Keratinocyte (primary cell): ENCODE measurements around the gene TMEM202. TPM values are rescaled to one million over a fixed set of nuclear protein-coding genes. Genes with fewer than 3 reads are reported as not detected.
"Not testable (repeated sequence)": the region's sequence is repeated elsewhere in the genome, so short reads cannot be mapped to it uniquely, and the experiment has no call there.

Source experiments
- DNase-seq: peaks from one replicate; pipeline ENCODE4 v3.0.0-alpha.2; 2011; ENCODE audit warnings: low read depth, missing footprints, low spot score
- FAIRE-seq: peaks from 2 replicates; lab custom pipeline; 2011; peaks lifted over from hg19 to GRCh38; lab: Jason Lieb, UNC
- H2AFZ ChIP-seq: 2 replicates; pipeline ENCODE4 v1.6.0; 2012; ENCODE audit warnings: low read length, control low read depth, inconsistent platforms; ENCODE audit not compliant: control insufficient read depth
- H3K27ac ChIP-seq: 2 replicates; pipeline ENCODE4 v1.5.1; 2011; ENCODE audit warnings: low read length; ENCODE audit not compliant: control insufficient read depth, insufficient read depth
- H3K27me3 ChIP-seq: 3 replicates; pipeline ENCODE4 v1.6.0; 2011; ENCODE audit warnings: low read length; ENCODE audit not compliant: control insufficient read depth, insufficient read depth; ENCODE audit errors: extremely low read depth
- H3K36me3 ChIP-seq, 2 experiments: 2 replicates in 1 of 2; 3 replicates in 1 of 2; pipeline ENCODE4 v1.5.1; 2011; ENCODE audit warnings: low read length in 2 of 2, mild to moderate bottlenecking in 1 of 2; ENCODE audit not compliant: control insufficient read depth in 2 of 2, insufficient read depth in 2 of 2; ENCODE audit errors: extremely low read depth in 1 of 2
- H3K4me1 ChIP-seq: 3 replicates; pipeline ENCODE4 v1.5.1; 2011; ENCODE audit warnings: low read length; ENCODE audit not compliant: control insufficient read depth, insufficient read depth; ENCODE audit errors: extremely low read depth
- H3K4me2 ChIP-seq: 3 replicates; pipeline ENCODE4 v1.6.0; 2011; ENCODE audit warnings: low read depth, low read length; ENCODE audit not compliant: control insufficient read depth, insufficient read depth; ENCODE audit errors: extremely low read depth
- H3K4me3 ChIP-seq, 3 experiments: fragments of 200-600 bp in 1 of 3; sonication (generic) in 1 of 3; 2 replicates in 2 of 3; 3 replicates in 1 of 3; pipeline ENCODE4 v1.5.1; 2011 to 2016; ENCODE audit warnings: low read length in 3 of 3, mild to moderate bottlenecking in 3 of 3, control low read depth in 2 of 3, inconsistent platforms in 1 of 3, low read depth in 1 of 3, mixed read lengths in 1 of 3, mixed run types in 1 of 3, moderate library complexity in 1 of 3; ENCODE audit not compliant: control insufficient read depth in 2 of 3, insufficient read depth in 2 of 3; ENCODE audit errors: extremely low read depth in 1 of 3
- H3K79me2 ChIP-seq: 2 replicates; pipeline ENCODE4 v1.6.0; 2012; ENCODE audit warnings: low read length; ENCODE audit not compliant: control insufficient read depth, insufficient read depth
- H3K9ac ChIP-seq: 3 replicates; pipeline ENCODE4 v1.6.0; 2011; ENCODE audit warnings: low read length; ENCODE audit not compliant: control insufficient read depth, insufficient read depth; ENCODE audit errors: extremely low read depth
- H3K9me1 ChIP-seq: 3 replicates; pipeline ENCODE4 v1.6.0; 2011; ENCODE audit warnings: low read length; ENCODE audit not compliant: control insufficient read depth, insufficient read depth; ENCODE audit errors: extremely low read depth
- H3K9me3 ChIP-seq: 2 replicates; pipeline ENCODE4 v1.5.1; 2012; ENCODE audit warnings: low read depth, low read length; ENCODE audit not compliant: control insufficient read depth
- H4K20me1 ChIP-seq: 3 replicates; pipeline ENCODE4 v1.6.0; 2011; ENCODE audit warnings: low read length; ENCODE audit not compliant: control insufficient read depth, insufficient read depth; ENCODE audit errors: extremely low read depth
- EZH2 ChIP-seq: IDR thresholded peaks from one replicate; pipeline ENCODE4 v1.6.1; 2012; ENCODE audit warnings: inconsistent platforms, mild to moderate bottlenecking, low read length, moderate library complexity
- dilution Hi-C: fragments of 300-500 bp; cut with MboI; formaldehyde crosslinking; loops from one replicate; pipeline ENCODE4 v1.7.0; 2020; ENCODE audit warnings: low sequenced_read_pairs; ENCODE audit not compliant: extremely low pct_ligation_motif_present
- polyA plus RNA-seq, 5 experiments: library from polyadenylated mRNA; depleted of rRNA in 3 of 5; stranded (reverse) in 3 of 5; stranded (forward) in 1 of 5; unstranded in 1 of 5; fragments of >200 nt; gene quantifications; 1 replicate in 1 of 5; 2 replicates in 3 of 5; 3 replicates in 1 of 5; pipeline versions ENCODE4 v1.2.1 to v1.2.3, GENCODE V29; 2011 to 2012; ENCODE audit warnings: missing spikeins in 2 of 5, low read depth in 1 of 5, low replicate concordance in 1 of 5
- TF ChIP-seq, protein P1 (sequence below), 3 experiments: IDR thresholded peaks in 1 of 3; conservative IDR thresholded peaks in 1 of 3; optimal IDR thresholded peaks in 1 of 3; 2 replicates in 2 of 3; 3 replicates in 1 of 3; pipeline versions ENCODE3 to v1.5.1; 2011; ENCODE audit warnings: low read length in 3 of 3, mild to moderate bottlenecking in 3 of 3, moderate library complexity in 2 of 3, control low read depth in 1 of 3, inconsistent platforms in 1 of 3; ENCODE audit not compliant: insufficient read depth in 2 of 3; ENCODE audit errors: extremely low read depth in 1 of 3

TMEM202 gene
- polyA plus RNA-seq, 1 donor (not counting 4 experiments of a cell fraction or from before 2014, with no cell fraction given) = not detected

- Histone ChIP-seq H3K9ac (no peak overlapping the region), H3K27me3 (peaks cover 6% of the 10 kb centered on the region), H3K9me3 (no peaks in the 10 kb centered on the region), H3K4me1 (no peaks in the 10 kb centered on the region), H3K4me3 (no peak overlapping the region), H3K79me2 (no peaks in the 10 kb centered on the region), H4K20me1 (no peaks in the 10 kb centered on the region), H3K9me1 (no peaks in the 10 kb centered on the region), H3K4me2 (no peak overlapping the region), H2AFZ (no peak overlapping the region), H3K36me3 (no peaks in the 10 kb centered on the region), H3K27ac (no peak overlapping the region)
- FAIRE-seq = no peak
- DNase-seq = no peak
- dilution Hi-C loops = no loop called here
- TF ChIP-seq, protein P1, sequence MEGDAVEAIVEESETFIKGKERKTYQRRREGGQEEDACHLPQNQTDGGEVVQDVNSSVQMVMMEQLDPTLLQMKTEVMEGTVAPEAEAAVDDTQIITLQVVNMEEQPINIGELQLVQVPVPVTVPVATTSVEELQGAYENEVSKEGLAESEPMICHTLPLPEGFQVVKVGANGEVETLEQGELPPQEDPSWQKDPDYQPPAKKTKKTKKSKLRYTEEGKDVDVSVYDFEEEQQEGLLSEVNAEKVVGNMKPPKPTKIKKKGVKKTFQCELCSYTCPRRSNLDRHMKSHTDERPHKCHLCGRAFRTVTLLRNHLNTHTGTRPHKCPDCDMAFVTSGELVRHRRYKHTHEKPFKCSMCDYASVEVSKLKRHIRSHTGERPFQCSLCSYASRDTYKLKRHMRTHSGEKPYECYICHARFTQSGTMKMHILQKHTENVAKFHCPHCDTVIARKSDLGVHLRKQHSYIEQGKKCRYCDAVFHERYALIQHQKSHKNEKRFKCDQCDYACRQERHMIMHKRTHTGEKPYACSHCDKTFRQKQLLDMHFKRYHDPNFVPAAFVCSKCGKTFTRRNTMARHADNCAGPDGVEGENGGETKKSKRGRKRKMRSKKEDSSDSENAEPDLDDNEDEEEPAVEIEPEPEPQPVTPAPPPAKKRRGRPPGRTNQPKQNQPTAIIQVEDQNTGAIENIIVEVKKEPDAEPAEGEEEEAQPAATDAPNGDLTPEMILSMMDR (optimal IDR thresholded peaks at IDR 0.05 in 1 of 3, IDR thresholded peaks at IDR 0.05 in 1 of 3, conservative IDR thresholded peaks at IDR 0.05 in 1 of 3; ENCODE audit: extremely low read depth in 1 of 3, insufficient read depth in 2 of 3, low read length in 3 of 3) = no peak
- no peak for TF ChIP-seq EZH2
Measured at GRCh38 chr15:72411111-72411510, 13.0 kb downstream of the TMEM202 start.

DNA sequence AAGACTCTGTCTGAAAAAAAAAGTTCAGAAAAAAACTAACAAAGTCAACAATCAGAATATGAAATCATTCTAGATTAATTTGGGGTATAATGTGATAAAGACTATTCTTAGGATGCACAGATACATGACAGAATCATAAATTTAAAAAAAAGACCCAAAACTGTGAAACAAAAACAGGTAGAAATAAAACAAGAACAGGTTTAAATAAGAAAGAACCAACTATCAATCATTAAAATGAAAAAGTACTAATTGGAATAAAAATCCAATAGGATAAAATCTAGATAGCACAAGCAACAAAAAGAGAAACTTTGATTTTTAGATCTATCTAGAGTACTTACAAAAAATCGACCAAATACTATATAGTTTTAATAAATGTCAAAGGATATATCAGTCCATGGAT is 13.4 kb downstream of the TMEM202 start:
- Histone ChIP-seq H3K4me3 (no peak overlapping the region), H3K36me3 (no peaks in the 10 kb centered on the region), H3K27ac (no peak overlapping the region), H3K4me2 (no peak overlapping the region), H3K4me1 (no peaks in the 10 kb centered on the region), H3K9ac (no peak overlapping the region), H3K9me1 (no peaks in the 10 kb centered on the region), H3K79me2 (no peaks in the 10 kb centered on the region), H4K20me1 (no peaks in the 10 kb centered on the region), H3K9me3 (no peaks in the 10 kb centered on the region), H3K27me3 (peaks cover 6% of the 10 kb centered on the region), H2AFZ (no peak overlapping the region)
- TF ChIP-seq, protein P1 (optimal IDR thresholded peaks at IDR 0.05 in 1 of 3, IDR thresholded peaks at IDR 0.05 in 1 of 3, conservative IDR thresholded peaks at IDR 0.05 in 1 of 3; ENCODE audit: extremely low read depth in 1 of 3, insufficient read depth in 2 of 3, low read length in 3 of 3) = no peak
- no peak for TF ChIP-seq EZH2
- DNase-seq (no peak), FAIRE-seq (no peak)
- dilution Hi-C loops = no loop called here

- H3K79me2 ChIP-seq, H3K4me3 ChIP-seq, H3K27me3 ChIP-seq, H2AFZ ChIP-seq, DNase-seq, dilution Hi-C loops, H3K4me1 ChIP-seq, H3K36me3 ChIP-seq, FAIRE-seq, H3K27ac ChIP-seq, H3K9me1 ChIP-seq, H3K9me3 ChIP-seq, H3K4me2 ChIP-seq, H4K20me1 ChIP-seq, H3K9ac ChIP-seq: not testable (repeated sequence)
Measured at GRCh38 chr15:72413337-72413736, 15.2 kb downstream of the TMEM202 start.
